ENCODE data around the gene C1orf198.

Gene C1orf198

DNA sequence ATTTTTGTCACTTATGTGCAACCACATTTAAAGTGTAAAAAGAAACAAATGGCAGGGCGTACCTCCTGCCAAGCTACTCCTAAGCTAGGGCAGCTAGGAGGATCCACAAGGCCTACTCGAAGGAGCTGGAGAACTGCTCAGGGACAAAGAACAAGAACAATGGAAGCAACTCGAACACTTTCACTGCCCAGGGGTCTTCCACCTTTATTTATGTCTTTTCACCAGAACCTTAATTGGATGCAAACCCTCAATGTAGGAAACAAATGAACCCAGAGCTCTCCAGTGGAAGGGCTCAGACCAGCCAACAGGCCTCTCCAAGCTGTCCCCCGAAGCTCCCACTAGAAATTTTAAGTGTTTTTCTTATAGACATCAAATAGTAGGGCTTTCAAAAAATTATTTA lies 39.9 kb downstream of the C1orf198 start:
- DNase-seq: no peak

GRCh38 chr1:230827801-230828200 lies 40.5 kb downstream of the C1orf198 start:
- DNase-seq: no peak

DNA sequence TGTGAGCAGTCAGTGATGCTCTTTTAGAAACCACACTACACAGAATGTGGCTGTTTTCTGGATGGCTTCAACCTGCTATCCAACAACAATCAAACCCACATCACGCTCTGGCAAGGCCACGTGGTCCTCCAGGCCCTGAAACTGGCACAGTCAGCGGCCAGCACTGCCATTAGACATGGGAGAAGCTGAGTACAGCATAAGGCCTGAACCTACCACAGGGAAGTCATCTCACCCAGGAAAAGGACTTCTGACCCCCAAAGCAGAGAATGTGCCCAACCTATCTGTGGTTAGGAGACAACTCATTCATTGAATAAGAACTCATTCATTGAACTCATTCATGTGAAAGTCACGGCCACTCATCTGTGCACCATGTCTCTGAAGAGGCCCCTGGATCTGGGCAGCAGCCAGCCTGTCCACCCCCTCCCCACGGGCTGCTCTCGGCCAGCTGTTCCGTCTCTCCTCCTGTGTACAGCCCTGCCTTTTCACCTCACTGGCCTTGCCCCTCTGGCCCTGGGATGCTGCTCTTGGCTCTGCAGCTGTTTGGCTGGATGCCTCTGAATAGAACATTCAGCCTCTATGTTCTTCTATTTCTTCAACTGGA lies 41.1 kb downstream of the C1orf198 start:
- DNase-seq: no peak

DNA sequence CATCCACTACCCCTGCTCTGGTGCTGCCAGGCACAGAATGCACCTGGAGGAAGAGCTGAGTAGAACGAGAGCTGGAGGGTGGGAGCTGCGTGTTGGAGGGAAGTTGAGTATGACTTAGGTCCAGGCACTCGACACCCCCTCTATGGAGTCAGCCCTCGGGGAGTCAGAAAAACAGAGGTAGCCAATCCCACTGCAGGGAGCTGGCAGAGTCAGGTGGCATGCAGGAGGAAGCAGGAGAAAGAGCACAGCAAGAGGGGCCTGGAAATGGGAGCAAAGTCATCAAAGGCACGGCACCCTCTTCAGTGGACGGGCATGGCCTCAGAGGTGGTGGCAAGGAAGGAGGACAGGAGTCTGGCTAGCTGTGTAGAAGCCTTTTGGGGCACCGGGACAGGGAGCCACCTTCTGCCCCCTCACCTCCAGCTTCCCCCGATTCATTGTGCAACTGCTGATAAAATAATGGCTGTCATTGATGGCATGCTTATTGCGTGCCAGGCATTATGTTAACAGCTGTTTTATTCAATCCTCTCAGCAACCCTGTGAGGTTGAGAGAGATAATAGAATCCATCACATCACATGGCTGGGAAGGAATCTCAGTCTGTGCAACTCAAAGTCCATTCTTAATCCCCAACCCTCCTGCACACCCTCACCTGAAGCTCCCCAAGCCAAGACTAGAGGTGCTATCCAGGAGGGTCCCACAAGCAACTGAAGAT lies 42.0 kb downstream of the C1orf198 start:
- DNase-seq: no peak

GRCh38 chr1:230825761-230826160 lies 42.6 kb downstream of the C1orf198 start:
- DNase-seq: no peak

GRCh38 chr1:230824919-230825721 lies 43.2 kb downstream of the C1orf198 start:
- DNase-seq: no peak

- DNase-seq: no peak
Observed at GRCh38 chr1:230824551-230824918, 43.8 kb downstream of the C1orf198 start.

DNA sequence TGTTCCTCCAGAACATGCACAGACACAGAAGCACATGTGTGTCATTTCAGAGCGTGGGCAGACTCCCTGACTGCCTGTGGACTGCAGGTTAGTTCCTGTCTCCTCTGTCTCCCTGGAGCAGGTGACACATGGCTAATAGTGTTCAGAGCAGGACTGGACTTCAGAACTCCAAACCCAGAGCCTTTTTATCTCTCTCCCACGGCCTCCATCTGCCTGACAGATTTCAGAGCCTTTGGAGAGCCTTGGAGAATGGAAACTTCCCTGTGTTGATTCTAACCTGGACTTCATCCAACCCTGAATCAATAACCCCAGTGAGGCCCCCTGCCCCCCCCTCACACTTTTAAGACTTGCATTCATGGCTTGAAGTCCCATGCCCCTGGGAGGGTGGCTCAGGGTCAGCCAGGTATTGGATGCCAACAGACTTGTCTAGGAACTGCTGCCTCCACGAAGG lies 44.4 kb downstream of the C1orf198 start:
- no peak for DNase-seq

- DNase-seq: no peak
Observed at GRCh38 chr1:230823426-230823825, 44.9 kb downstream of the C1orf198 start.

DNA sequence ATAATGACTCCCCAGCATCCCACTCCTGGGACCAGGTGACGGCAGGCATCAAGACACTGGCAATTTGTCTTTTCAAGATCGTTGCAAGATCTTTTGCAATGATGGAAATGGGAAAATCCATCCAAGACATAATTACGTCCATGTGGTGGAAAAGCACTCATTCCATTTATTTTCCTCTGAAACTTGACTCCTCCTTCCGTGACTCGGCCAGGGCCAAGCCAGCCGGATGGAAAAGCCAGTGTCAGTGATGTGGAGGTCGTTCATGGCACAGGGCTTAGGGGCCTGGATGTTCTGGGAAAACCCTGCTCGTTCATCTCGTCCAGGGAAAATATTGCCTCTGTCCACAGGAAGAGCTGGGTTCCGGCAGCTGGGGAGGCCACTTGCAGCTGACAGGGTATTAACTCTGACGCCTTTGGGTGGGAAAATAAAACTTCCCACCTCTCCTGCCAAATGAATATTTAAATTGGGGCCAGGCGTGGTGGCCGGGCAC lies 46.2 kb downstream of the C1orf198 start:
- no peak for DNase-seq

DNA sequence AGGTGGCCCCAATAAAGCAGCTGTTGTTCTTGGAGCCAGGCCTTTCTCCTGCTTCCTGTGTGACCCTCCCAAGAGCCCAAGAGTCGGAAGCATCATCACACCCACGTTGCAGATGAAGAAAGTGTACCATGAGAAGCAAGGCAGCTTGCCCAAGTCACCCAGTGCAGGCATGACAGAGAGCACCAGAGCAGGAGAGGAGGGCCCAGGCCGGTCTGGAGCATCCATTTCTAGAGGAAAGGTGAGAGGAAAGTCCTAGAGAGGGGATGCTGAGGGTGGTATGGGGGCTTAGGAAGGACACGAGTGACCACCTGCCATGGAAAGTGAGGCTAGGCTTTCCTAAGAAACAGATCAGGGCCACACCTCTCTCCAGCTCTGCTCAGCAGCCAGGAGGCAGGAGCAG lies 47.0 kb downstream of the C1orf198 start:
- DNase-seq: no peak

DNA sequence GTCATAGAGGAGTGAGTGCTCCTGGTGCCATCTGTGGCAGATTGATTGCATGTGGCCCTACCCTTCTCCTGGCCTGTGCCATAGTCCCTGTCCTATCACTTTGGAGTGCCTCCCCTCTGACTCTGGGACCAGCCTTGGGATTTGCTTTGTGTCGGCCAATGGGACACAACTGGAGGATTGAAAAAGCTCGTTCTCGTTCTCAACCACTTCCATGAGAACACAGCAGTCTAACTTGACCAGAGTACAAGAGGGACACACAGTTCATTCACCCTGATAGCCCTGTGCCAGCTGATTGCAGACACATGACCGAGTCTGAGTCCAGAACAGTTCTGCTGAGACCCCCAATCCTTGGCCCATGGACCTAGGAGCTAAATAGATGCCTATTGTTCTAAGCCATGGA lies 47.8 kb downstream of the C1orf198 start:
- DNase-seq: no peak

GRCh38 chr1:230819976-230820375 lies 48.3 kb downstream of the C1orf198 start:
- no peak for DNase-seq

DNA sequence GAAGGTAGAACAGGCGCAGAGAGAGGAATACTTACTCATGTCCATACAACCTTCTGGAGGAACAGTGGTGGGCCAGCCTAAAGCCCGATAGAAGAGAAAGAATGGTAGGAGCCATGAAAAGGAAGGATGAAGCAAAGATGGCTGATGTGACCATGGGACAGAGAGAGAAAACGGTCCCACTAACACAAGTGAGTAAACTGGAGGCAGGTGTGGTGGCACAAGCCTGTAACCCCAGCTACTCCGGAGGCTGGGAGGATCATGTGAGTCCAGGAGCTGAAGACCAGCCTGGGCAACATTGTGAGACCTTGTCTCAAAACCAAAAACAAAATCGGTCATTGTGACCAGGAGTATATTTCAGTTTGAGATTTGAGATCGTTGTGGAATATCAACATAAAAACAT lies 49.4 kb downstream of the C1orf198 start:
- DNase-seq: no peak

- no peak for DNase-seq
Observed at GRCh38 chr1:230818367-230818766, 50.0 kb downstream of the C1orf198 start.

- DNase-seq: no peak
Observed at GRCh38 chr1:230816018-230816417, 52.3 kb downstream of the C1orf198 start.

- DNase-seq: no peak
Observed at GRCh38 chr1:230814949-230815692, 53.2 kb downstream of the C1orf198 start.

DNA sequence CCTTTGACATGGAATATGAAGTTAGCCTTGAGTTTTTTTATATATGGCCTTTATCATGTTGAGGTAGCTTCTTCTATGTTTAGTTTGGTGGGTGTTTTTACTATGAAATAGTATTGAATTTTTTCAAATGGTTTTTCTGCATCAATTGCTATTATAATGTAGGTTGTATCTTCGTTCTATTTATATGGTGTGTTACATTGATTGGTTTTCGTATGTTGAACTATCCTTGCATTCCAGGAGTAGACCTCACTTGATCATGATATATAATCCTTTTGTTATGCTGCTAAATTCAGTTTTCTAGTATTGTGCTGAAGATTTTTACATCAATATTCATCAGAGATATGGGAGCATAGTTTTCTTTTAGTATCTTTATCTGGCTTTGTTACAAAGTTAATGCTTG lies 55.8 kb downstream of the C1orf198 start:
- no peak for DNase-seq

GRCh38 chr1:230809256-230809990 lies 58.9 kb downstream of the C1orf198 start:
- DNase-seq: no peak

- DNase-seq: no peak
Observed at GRCh38 chr1:230808281-230808872, 59.9 kb downstream of the C1orf198 start.

DNA sequence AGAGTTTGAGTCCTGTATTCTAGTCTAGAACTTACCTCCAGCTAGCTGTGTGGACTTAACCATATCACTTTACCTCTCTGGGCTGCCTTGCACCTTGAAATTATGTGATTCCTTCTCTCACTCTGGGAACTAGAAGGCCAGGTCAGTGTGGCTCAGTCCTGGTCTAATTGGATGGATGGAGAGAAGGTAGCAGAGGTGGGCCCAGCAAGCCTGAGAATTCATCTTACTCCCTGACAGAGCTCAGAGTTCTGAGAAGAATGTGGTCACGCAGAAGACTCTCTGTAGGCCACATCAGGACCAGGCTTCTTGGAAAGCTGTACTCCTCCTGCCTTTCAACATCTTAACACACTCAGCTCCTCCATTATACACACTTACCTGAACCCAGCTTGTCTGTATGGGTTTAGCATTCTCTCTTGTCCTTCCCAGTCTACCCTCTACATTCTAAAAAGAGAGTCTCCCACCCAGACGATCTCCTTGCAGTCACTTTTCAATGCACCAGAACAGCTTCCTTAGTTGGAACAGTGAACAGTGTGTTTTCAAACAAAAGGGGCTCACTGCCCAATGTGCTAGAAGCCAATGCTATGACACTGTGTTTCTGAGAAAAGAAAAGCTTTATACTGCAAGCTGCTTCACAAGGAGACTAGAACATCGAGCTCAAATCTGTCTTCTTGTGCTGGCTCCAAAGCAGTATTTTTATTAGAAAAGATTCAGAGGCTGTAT lies 60.6 kb downstream of the C1orf198 start:
- no peak for DNase-seq

Data from stimulated activated CD4-positive, alpha-beta T cell treated with anti-CD3 and anti-CD28 coated beads, Interleukin-12 subunit alpha, Interleukin-12 subunit beta, amount 100 ng/mL, for 4 hours (primary cell).